HG03060 (cell line): Measurements from ENCODE around the gene CACNB4.

Experiments
- ATAC-seq: cut with Tn5 transposase; IDR thresholded peaks from one replicate; pipeline ENCODE4 v1.9.1; 2021; ENCODE audit warnings: low read depth, moderate number of reproducible peaks; ENCODE audit not compliant: unreplicated experiment

The CACNB4 gene

DNA sequence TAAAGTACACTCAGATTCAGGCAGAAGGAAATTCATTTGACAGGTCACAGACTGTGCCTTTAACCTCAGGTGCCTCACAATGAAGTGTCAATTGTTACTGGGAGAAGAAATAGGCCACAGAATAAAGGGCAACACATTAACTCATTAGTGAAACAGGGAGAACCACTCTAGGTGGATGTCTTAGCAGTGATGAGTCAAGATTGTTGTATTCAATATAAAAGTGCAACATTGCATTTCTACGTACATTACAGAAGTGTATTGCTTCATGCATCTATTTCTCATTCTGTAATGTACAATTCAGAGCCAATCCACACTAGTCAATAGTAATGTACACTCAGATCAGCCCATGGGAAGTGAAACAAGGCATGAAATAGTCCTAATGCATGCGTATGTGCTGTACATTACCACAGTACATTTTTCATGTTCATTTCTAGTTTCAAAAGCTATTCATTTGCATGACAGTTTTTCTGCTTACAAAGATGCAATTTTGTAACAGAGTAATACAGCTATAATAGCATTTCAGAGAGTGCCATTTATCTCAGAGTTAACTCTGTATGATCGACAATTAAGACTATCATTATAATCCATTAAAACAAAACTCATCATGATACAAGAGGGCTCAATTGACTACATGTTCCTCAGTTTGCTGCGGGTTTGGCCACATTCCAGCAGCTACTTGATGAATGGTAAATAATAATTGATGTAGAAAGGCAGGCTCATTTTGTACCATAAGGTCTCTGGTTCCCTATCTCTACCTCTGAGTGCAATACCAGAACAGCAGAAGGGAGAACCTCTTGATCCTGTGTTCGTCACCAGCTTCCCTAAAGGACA is 258.4 kb downstream of the CACNB4 start:
- peak; percentile 97 for ATAC-seq

DNA sequence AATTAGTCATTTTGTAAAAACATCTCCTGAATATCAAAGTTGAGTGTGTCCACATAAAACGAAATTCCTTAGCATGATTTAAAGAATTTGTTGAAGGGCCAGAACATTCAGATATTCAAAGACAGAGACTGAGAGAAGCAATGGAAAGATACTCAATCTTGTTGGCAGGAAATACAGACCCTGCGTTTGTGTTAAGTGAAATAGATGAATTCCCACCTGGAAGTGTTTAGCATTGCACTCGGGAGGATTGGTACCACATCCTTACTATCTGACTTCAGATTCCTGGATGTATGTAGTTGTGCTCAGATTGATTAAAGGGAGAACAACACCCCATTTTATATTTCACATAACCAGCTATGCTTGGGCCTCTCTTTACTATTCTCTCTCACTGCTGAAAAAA is 260.9 kb downstream of the CACNB4 start:
- ATAC-seq, result no peak

DNA sequence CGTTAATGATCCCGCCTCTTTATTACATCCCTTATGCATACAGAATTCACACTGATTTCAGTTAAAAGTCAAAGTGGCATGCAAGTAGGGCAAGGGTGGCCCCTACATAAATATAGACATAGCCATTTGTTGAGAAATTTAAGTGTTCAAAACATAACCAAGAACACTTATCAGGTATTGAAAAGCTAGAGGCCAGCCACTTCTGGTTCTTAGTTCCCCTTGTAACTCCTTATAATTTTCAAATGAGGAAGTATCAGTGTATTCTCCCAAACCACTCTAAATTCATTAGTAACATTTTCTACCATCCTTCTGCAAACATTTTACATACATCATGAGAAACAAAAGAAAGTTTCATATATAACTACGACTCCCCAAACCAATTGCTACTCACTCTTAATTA is 264.9 kb downstream of the CACNB4 start:
- ATAC-seq, result peak; percentile 50

DNA sequence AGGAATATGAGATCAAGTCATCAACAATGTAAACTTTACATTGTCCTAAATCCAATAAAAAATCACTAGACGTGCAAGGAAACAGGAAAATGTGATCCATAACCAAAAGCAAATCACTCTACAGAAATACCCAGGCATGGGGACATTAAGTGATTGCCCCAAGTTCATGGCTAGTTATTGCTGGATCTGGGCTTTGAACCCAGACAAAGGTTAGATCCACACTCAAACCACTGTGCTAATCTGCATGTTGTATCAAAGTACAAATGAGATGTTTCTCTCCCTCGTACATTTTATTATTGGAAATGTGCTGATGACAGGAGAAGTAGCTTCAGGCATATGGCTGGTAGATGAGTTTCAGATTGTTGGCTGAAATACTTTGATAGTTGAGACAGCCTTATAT is 267.9 kb downstream of the CACNB4 start:
- no peak for ATAC-seq

DNA sequence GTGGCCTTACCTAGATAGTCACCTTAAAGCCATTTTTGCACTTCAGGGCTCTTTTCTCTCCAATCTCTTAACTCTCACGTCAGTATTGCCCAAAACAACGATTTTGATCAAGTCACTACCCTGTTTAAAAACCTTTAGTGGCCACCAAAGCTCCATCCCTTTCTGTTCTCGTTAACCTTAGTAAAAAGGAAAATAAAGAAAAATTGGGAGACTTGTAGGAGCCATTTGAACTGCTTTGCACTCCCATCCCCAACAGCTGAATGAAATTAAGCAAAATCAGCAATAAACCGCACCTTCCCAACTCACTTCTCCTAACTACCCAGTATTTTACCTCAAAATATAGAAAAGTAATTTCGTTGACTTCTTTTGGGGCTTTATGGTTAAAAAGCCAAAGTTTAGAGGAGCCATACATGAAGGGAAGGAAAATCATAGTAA is 269.9 kb downstream of the CACNB4 start:
- no peak for ATAC-seq

DNA sequence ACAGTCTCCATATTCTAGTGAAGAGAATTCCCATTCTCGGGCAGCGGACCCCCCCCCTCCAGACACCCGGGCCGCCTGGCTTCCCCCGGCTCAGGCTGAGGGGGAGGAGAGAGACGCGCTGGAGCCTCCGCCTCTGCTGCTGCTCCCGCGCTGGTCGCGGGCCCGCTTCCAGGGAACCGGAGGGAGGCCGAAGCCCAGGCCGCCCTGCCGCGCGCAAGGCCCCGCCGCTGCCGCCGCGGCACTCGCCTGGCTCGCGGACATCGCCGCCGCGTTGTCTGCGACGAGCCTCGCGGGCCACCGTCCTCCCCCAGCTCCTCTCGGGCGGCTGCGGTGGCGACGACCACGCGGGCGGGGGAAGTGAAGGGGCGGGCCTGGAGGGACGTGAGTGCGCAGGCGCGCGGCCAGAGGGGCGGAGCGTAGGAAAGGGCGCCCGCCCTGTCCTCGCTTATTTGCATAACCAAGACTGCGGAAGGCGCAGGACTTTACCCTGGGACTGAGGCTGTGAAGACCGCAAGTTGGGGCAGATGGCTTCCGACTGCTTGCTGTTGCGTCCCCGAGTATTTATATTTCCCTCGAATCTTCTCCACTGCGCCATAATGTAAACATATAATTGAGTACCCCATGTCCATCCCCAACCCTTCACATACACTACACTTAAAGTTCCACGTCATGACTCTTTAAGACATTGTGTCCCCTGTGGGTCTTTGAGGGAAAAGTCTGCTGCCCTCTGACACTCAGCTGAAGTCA is 270.5 kb downstream of the CACNB4 start, which contains the start of gene ARL5A:
ARL5A (minus strand) TSS at position 279 of the 747 bp plus-strand sequence; CDS start at position 34, 245 bp downstream.
- peak; percentile 95 for ATAC-seq

DNA sequence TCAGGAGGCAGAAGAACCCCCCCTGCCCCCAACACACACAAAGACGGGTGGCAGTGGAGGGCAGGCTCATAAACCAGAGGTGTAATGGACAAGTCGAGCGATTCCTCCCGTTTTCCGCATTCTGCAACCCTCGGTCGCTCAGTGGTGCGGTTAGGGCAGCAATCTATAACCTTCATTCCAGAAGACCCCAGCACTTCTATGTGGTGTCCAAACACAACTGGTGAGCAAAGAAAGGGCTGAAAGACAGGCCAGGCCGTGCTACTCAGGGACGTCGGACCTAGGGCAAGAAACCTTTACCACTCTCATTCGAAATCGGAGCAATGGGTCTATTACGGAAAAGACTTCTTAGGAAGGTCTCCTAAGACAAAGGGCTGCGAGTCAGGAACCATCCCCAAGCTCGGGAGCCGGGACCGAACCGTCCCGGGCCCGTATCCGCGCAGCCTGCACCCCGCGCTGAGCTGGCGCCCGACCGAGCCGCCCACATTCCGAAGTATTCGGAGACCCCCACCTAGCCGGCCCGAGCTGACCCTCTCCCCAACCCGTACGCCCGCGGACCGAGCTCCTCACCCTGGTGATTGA is 271.2 kb downstream of the CACNB4 start:
- no peak for ATAC-seq

DNA sequence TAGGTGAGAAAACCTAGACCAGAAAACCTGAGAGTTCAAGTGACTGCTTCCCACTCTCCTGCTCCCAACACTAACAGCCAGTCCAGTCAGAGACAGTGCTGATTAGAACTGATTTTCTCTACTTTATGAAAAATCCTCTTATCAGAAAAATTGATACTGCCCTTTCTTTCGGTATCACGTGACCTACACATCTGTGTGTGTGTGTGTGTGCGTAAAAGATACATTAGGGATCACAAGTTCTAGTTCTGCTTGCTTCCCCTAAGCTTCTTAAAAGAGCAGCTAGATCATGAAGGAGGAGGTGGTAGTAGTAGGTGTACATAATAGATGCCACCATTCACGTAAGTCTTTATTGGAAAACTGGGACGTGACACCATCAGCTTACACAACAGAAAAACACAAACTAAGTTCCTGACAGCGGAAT is 272.1 kb downstream of the CACNB4 start:
- ATAC-seq, result no peak

DNA sequence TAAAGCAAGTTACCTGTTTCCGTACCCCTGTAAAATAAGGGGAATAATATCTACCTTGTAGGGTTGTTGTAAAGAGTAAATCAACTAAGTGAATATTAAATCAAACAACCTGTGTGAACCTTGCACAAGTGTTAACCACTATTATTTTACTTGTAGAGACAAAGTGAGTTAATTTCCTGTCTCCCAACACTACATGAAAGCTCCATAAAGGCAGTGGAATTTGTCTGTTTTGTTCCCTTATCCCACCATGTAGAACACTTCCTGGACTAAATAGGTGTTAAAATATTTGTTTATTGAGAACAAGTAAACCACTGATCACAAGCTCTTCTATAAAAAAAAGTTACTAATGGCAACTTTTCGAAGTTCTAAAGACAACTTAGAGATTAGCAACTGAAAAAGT is 274.0 kb downstream of the CACNB4 start:
- no peak for ATAC-seq

DNA sequence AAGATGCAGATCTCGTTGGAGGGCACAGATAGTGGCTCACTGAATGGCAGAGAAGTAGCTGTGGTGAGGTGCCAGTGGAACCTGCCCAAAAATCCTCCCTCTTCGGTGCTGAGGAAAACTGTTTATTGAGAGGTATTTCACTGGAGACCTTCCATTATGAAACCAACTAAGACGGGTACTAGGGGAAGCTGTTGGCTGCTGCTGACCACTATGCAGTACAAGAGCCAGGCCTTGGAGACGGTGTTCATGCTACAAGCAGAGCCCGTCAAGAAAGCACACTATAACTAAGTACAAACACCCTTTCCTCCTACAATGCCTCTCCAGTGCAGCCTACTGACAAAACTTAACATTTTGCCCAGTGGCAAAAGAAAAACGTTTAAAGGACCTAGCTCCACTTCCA is 275.2 kb downstream of the CACNB4 start:
- no peak for ATAC-seq

DNA sequence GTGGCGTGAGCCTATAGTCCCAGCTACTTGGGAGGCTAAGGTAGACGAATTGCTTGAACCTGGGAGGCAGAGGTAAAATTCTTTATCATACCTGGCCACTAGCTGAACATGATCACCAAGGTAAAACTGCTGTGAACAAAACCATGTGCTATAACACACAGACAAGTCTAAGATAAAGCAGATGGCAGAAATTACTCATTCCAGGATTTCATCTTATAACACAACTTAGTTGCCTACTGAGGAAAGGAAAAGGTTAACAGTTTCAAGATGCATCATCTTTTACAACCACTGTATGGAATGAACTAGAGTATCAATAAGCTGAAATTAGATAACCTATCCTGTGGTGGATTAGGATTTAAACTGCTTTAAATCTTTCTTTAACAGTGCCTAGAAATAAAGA is 278.9 kb downstream of the CACNB4 start:
- peak; percentile 68 for ATAC-seq

DNA sequence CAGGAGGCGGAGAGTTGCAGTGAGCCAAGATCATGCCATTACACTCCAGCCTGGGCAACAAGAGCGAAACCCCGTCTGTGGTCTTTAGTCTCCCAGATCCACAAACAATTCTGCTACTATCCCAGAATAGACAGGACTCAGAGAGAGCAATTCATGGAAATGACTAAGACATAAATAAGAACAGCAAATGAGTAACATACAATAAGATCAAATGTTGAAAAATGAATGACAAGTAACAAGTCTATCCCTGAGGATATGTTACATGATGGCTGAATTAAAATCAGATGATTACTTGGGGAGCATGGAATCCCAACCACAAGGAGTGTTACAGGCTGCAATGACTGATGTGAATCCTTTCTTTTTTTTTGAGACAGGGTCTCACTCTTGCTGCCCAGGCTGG is 280.9 kb downstream of the CACNB4 start:
- ATAC-seq, result no peak

DNA sequence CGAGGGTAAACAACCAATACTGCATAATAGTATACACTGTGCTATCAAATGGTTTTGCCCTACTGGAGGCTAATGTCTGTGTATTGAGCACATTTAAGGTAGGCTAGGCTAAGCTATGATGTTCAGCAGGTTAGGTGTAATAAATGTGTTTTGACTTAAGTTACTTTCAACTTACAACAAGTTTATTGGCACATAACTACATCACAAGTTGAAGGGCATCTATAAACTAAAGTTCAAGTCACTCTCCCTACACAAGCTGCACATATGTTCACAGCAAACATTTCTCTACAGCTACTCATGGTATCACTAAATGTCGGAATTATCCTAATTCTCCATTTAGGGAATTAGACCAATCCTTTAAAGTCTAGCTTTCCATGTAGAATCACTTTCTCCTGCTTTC is 282.0 kb downstream of the CACNB4 start:
- no peak for ATAC-seq

DNA sequence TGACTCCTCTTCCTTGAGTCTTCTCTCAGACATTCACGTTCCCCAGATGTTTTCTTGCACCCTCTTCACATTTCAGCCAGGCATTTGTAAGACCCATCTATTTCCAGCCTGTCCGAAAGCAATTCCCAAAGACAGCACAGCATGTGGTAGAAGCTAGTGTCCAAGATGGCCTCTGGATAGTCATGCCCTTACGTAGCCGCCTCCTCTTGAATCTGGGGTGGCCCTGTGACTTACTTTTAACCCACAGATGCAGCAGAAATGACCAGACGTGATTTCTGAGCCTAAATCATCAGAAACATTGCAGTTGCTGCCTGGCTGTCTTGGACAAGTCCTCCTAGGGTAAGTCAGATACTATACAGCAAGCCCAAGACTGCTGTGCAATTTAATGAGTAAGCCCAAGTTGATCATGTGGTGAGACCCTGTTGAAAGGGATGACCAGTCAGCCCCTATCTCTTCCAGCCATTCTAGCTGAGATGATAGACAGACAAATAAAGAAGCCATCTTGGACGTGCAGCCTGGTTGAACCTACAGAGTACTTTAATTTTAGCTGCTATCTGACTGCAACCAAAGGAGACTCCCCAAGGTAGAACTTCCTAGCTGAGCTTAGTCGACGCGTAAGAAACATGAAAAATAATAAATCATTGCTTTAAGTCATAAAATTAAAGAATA is 282.9 kb downstream of the CACNB4 start:
- no peak for ATAC-seq

DNA sequence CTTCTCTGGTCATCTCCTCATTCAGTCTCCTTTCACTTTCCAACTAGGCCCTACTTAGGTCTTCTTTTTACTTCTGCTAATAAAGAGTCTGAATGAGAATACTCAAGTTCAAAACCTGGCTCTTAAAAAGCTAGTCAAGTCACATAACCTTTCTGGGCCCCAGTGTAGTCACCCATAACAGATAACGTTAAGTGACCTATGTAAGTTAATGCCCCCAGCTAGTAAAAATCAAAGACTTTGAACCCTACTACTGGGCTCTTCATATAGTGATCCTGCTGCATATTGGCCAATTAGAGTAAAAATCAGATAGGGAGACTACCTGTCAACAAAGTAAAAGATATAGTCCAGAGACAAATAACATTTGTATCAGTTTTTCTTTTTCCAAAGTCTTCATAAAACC is 288.4 kb downstream of the CACNB4 start:
- no peak for ATAC-seq

DNA sequence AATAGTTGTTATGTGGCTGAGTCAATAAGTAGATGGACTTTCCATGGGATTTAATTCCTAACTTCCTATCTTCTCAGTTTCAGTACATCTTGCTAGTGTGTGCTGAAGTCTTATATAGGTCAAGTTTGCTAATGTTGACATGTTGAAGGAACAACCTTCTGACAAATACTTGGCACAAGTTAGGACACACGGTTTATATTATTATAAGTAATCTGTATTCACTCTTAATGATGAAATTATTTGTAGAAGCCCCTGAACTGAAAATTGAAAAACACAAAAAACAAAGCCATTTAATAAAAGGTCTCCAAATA is 289.8 kb downstream of the CACNB4 start:
- ATAC-seq, result no peak

DNA sequence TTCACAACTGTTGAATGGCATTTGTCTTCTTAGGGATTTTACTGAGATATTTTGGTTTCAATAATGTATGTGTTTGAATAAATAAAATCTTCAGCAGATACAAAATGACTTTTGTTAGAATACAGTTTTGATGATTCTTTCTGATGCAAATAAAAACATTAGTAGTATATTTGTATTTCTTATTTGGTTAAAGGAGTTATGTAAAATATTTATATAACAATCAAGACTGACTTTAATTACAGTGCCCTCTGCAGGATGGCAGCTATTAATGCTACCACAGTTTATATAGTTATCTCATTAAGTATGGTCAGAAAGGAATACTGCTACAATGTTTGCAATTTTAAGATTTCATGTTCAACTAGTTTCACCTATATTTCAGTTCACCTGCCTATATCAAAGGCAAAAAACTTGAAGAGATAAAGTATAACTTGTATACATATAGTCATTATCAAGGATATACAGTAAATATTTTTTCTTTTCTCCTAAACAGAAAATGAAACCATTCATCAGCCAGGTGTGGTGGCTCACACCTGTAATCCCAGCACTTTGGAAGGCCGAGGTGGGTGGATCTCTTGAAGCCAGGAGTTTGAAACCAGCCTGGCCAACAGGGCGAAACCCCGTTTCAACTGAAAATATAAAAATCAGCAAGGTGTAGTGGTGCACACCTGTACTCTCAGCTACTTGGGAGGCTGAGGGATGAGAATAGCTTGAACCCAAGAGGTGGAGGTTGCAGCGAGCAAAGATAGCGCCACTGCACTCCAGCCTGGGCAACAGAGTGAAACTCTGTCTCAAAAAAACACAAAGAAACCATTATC is 290.4 kb downstream of the CACNB4 start:
- no peak for ATAC-seq

DNA sequence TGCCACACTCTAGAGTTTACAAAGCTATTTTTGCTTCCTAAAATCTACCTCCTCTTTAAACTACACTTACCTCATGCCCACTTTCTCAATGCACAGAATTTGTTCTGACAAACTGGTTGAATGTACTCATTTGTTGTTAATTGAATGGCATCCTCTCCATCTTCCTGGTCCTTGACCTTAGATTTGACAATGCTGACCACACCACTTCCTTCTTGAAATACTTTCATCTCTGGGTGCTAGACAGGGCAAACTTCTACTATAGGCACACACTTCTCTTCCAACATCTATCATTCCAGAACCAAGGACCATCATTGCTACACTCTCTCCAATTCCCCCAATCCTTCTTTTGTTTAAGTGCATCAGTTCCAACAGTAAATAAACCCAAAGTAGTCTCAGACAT is 292.9 kb downstream of the CACNB4 start:
- no peak for ATAC-seq

DNA sequence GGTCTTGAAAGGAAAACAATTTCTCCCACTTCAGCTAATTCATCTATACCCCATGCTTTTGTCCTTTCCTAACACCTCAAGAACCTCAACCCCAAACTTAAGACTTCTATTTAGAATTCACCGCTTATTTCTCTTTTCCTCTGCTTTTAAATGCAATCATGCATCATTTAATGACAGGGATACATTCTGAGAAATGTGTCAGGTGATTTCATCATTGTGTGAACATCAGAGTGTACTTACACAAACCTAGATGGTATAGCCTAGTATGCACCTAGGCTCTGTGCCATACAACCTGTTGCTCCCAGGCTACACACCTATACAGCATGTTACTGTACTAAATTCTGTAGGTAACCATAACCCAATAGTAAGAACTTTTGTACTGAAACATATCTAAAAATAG is 293.5 kb downstream of the CACNB4 start:
- no peak for ATAC-seq

DNA sequence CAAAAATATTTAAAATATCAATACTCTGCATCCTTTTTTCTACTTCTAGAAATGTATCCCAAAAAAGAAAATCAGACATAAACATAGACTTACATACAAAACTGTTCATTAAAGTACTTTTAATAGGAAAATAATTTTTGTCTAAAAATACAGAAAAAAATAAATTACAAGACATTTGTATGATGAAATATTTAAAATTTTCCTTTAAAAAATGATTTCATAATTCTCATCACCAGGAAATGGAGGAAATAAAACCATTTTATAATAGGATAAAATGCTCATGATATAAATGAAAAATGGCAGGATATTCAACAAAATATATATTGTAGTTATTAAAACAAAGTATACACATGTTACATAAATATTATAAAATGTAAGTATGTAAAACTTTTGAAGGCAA is 295.0 kb downstream of the CACNB4 start:
- no peak for ATAC-seq
